Fibroblast of pulmonary artery (primary cell): ENCODE results near the gene PACSIN1.

Experiments used
- DNase-seq: peaks from one replicate; pipeline ENCODE4 v3.0.0-alpha.2; 2010; ENCODE audit warnings: low read depth
- H3K4me3 ChIP-seq: replicated peaks from 2 replicates; pipeline ENCODE4 v1.5.1; 2011; ENCODE audit warnings: low read depth, mild to moderate bottlenecking, control low read depth, low read length, moderate library complexity
- TF ChIP-seq, protein P1 (sequence below): IDR thresholded peaks from 2 replicates; pipeline ENCODE4 v1.5.1; 2011; ENCODE audit warnings: mild to moderate bottlenecking, control low read depth, low read length, inconsistent platforms; ENCODE audit errors: missing control alignments

PACSIN1 gene

DNA sequence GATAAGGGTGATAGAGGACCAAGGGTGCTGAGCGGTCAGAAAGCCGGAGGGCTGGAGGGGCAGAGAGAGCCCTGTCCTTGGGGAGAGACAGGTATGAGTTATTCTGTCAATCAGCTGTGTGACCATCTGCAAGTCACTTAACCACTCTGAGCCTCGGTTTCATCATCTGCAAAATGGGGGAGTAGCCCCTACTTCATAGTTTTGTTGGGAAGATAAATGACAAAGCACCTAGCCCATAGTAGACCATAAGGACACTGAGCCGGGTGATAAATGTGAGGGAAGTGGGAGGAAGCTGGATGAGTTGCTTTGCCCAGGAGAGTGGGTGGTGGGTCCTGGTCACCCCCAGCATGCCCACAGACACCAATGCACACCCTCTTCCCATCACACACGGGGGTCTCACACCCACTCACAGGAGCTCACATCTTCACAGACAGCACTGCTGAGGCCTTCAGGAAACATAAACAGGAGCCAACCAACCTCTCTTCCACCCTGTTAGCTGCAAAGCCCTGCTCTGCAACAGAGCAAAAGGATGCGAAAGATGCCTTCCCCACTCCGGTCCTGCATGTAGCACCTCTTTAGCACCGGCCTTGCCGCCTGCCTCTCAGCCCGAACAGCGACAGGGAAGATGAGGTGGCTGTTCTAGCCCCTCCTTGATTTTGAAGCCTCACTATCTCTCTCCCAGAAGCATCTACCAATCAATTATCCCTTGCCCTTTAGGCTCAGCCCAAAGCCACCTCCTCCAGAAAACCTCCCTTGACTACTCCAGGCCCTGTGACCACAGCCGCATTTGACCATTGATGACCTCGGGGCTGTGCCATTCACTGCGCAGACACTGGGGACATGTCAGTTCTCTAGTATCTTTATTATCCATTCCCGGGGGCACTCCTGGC lies 71.3 kb downstream of the PACSIN1 start:
- no peak for DNase-seq
- TF ChIP-seq, protein P1, sequence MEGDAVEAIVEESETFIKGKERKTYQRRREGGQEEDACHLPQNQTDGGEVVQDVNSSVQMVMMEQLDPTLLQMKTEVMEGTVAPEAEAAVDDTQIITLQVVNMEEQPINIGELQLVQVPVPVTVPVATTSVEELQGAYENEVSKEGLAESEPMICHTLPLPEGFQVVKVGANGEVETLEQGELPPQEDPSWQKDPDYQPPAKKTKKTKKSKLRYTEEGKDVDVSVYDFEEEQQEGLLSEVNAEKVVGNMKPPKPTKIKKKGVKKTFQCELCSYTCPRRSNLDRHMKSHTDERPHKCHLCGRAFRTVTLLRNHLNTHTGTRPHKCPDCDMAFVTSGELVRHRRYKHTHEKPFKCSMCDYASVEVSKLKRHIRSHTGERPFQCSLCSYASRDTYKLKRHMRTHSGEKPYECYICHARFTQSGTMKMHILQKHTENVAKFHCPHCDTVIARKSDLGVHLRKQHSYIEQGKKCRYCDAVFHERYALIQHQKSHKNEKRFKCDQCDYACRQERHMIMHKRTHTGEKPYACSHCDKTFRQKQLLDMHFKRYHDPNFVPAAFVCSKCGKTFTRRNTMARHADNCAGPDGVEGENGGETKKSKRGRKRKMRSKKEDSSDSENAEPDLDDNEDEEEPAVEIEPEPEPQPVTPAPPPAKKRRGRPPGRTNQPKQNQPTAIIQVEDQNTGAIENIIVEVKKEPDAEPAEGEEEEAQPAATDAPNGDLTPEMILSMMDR = no peak
- no peak overlapping the region for H3K4me3 ChIP-seq

DNA sequence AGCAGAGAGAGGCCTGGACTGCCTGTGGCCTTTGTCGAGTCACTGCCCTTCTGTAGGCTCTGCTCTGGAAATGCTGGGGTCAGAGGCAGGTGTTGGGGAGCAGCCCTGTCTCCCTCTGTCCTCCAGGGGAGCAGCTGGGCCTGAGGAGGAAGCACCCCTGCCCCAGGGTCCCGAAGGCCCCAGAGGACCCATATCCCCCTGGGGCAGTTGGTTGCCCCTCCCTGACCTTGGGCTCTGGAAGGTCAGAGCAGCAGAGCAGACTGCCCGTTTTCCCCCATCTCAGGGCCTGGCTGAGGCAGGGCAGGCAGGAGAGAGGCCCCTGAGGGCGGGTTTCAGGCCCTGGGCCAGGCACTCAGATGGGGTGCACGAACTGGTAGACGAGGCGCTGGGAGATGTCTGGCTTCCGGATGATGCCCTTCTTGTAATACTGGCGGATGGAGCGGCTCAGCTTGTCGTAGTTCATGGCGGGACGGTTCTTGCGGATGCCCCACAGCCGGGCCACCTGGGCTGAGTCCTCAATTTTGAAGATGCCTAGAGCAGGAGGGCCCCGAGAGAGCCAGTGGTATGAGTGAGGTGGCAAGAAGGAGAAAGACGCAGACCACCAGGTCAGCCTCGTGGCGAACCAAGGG lies 72.2 kb downstream of the PACSIN1 start:
- no peak for DNase-seq
- no peak overlapping the region for H3K4me3 ChIP-seq
- TF ChIP-seq, protein P1 = no peak

DNA sequence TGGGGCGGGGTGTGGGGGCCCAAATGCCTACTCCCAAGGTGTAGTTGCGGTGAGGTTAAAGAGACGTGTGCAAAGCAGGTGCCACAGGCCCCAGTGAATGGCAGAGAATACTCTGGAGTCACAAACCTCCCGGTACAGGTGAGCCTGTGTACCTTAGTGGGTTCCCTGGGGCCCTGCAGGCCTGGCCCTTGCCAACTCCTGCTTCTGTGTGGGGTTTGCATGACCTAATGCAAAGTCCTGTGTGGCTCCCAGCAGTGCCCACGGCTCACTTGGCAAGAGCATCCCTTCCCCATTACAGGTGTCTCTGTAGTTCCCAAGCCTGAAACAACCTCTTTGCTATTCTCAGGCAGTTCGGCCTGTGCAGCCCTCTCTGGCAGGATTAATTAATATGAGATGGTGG lies 72.7 kb downstream of the PACSIN1 start:
- no peak overlapping the region for H3K4me3 ChIP-seq
- no peak for DNase-seq
- TF ChIP-seq, protein P1 = no peak

DNA sequence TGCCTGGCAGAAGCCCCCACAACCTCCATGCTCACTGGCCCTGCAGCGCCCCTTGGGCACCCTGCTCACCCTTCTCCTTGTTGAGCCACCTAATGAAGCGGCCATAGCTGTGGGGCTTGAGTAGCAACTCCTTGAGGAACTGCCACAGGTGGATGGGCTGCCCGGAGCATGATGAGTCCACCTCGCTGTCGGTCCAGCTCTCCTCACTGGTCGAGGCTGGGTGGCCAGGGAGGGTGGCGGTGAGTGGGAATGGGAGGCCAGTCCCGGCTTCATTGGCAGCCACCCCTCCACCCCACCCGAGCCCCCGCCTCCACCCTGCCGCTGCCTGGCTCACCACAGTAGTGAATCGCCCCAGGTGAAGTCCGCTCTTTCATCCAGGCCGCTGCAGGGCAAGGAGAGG lies 73.3 kb downstream of the PACSIN1 start:
- TF ChIP-seq, protein P1 = no peak
- no peak overlapping the region for H3K4me3 ChIP-seq
- no peak for DNase-seq

DNA sequence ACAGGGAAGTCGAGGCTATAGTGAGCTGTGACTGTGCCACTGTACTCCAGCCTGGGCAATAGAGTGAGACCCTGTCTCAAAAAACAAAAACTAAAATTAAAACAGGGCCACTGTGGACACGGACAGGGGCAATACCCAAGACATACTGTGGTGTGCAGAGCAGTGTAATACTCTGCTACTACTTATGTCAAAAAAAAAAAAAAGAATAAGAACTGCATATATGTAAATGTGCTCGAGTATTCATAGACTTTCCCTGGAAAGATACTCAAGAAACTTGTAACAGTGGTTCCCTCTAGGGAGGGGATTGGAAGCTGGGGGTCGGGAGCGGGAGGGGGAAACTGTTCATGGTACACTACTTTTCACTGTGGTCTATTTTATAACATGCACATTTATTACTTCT lies 74.3 kb downstream of the PACSIN1 start:
- TF ChIP-seq, protein P1 = no peak
- DNase-seq = no peak
- H3K4me3 ChIP-seq = no peak overlapping the region

DNA sequence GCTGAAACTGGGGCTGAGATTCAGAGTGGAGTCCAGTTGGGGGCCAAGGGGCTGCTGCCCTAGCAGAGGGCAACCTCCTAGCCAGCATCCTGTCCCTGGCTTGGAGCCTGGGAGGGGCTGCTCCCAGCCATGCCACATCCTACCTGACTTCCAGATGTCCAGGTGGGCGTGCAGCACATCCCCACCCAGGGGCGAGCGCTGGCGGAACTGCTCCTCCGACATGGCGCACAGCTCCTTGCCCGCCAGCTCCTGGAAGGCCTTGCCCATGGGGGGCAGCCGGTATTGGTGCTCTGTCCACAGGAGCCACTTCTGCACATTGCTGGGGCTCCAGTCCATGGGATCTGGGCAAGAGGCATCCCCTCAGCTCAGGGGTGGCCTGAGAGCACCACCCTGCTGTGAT lies 75.0 kb downstream of the PACSIN1 start:
- DNase-seq = no peak
- TF ChIP-seq, protein P1 = no peak
- H3K4me3 ChIP-seq = no peak overlapping the region

DNA sequence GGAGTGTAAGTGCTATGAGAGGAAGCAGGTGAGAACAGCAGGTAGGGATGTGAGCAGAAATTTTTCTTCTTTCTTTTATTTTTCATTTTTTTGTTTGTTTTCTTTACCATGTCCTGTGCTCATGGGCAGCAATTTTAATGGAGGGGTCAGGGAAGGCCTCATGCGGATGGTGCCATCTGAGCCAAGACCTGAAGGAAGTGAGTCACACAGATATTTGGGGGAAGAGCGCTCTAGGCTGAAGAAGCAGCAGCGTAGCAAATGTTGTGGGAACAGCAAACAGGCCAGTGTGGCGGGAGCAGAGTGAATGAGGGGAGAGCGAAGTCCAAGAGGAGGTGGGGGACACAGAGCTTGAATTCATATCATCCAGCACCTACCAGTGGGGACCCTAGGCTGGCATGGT lies 77.5 kb downstream of the PACSIN1 start:
- DNase-seq = peak; percentile 70
- TF ChIP-seq, protein P1 = no peak
- H3K4me3 ChIP-seq = no peak overlapping the region
